SK-N-SH treated with all-trans-retinoic acid at 6 μM for 48 hours (cell line): ENCODE data around the gene UBLCP1.
A peak's percentile ranks its signal among the peaks of the same experiment; 100 is the strongest.

Experiments
- ATAC-seq: fragments of 200-7000 bp; cut with Tn5 transposase; 3 replicates; pipeline ENCODE4 v1.9.1; 2020; ENCODE audit warnings: mild to moderate bottlenecking, moderate library complexity
- ARNTL ChIP-seq: fragments of 450-650 bp; formaldehyde crosslinking; IDR thresholded peaks from 2 replicates; pipeline ENCODE4 v1.5.0; 2020; ENCODE audit warnings: low read depth, mild to moderate bottlenecking, moderate library complexity, borderline replicate concordance
- BACH2 ChIP-seq: fragments of 250-450 bp; sonication (Bioruptor Pico); IDR thresholded peaks from 2 replicates; pipeline ENCODE4 v1.9.0; 2021; ENCODE audit warnings: mild to moderate bottlenecking, borderline replicate concordance
- CSDC2 ChIP-seq: fragments of 250-450 bp; sonication (Bioruptor Pico); IDR thresholded peaks from 2 replicates; pipeline ENCODE4 v1.5.0; 2020; ENCODE audit warnings: mild to moderate bottlenecking, moderate library complexity
- ESRRG ChIP-seq: fragments of 250-450 bp; sonication (Bioruptor Pico); IDR thresholded peaks from 2 replicates; pipeline ENCODE4 v1.6.1; 2021; ENCODE audit warnings: mild to moderate bottlenecking
- GLIS3 ChIP-seq: fragments of 250-450 bp; sonication (Bioruptor Pico); IDR thresholded peaks from 2 replicates; pipeline ENCODE4 v1.5.0; 2020; ENCODE audit warnings: mild to moderate bottlenecking, moderate library complexity
- OSR1 ChIP-seq: fragments of 250-450 bp; sonication (Bioruptor Pico); IDR thresholded peaks from 2 replicates; pipeline ENCODE4 v1.8.0; 2022; ENCODE audit warnings: moderate library complexity, mild to moderate bottlenecking, inconsistent platforms
- PPARA ChIP-seq: fragments of 250-450 bp; sonication (Bioruptor Pico); IDR thresholded peaks from 2 replicates; pipeline ENCODE4 v1.5.0; 2020; ENCODE audit warnings: mild to moderate bottlenecking, borderline replicate concordance
- RARB ChIP-seq: fragments of 250-450 bp; sonication (Bioruptor Pico); IDR thresholded peaks from 2 replicates; pipeline ENCODE4 v1.8.0; 2021; ENCODE audit warnings: mild to moderate bottlenecking, moderate library complexity
- SNAI2 ChIP-seq: fragments of 250-450 bp; sonication (Bioruptor Pico); IDR thresholded peaks from 2 replicates; pipeline ENCODE4 v1.5.0; 2020; ENCODE audit warnings: mild to moderate bottlenecking, moderate library complexity
- TCF4 ChIP-seq: fragments of 250-450 bp; sonication (Bioruptor Pico); IDR thresholded peaks from 2 replicates; pipeline ENCODE4 v1.8.0; 2021; ENCODE audit warnings: mild to moderate bottlenecking, moderate library complexity, borderline replicate concordance
- TOX ChIP-seq: fragments of 250-450 bp; sonication (Bioruptor Pico); IDR thresholded peaks from 2 replicates; pipeline ENCODE4 v1.8.0; 2021; ENCODE audit warnings: mild to moderate bottlenecking, moderate library complexity, borderline replicate concordance
- ZC3H10 ChIP-seq: fragments of 250-450 bp; sonication (Bioruptor Pico); IDR thresholded peaks from 2 replicates; pipeline ENCODE4 v1.5.1; 2021; ENCODE audit warnings: mild to moderate bottlenecking, moderate library complexity
- ZFP3 ChIP-seq: fragments of 250-450 bp; sonication (Bioruptor Pico); IDR thresholded peaks from 2 replicates; pipeline ENCODE4 v1.5.0; 2020; ENCODE audit warnings: mild to moderate bottlenecking, moderate library complexity
- ZFP30 ChIP-seq: fragments of 450-650 bp; formaldehyde crosslinking; IDR thresholded peaks from 2 replicates; pipeline ENCODE4 v1.5.0; 2022; ENCODE audit warnings: mild to moderate bottlenecking, moderate library complexity
- ZNF565 ChIP-seq: fragments of 450-650 bp; formaldehyde crosslinking; conservative IDR thresholded peaks from 2 replicates; pipeline ENCODE4 v1.5.0; 2020; ENCODE audit warnings: low read depth, mild to moderate bottlenecking, moderate library complexity
- ZNF70 ChIP-seq: fragments of 450-650 bp; formaldehyde crosslinking; IDR thresholded peaks from 2 replicates; pipeline ENCODE4 v1.5.0; 2020; ENCODE audit warnings: mild to moderate bottlenecking, moderate library complexity
- ZNF8 ChIP-seq: fragments of 450-650 bp; formaldehyde crosslinking; IDR thresholded peaks from 2 replicates; pipeline ENCODE4 v1.5.0; 2020; ENCODE audit warnings: mild to moderate bottlenecking, moderate library complexity
- TF ChIP-seq, protein P1 (sequence below): fragments of 250-450 bp; sonication (Bioruptor Pico); IDR thresholded peaks from 2 replicates; pipeline ENCODE4 v1.8.0; 2020; ENCODE audit warnings: mild to moderate bottlenecking, moderate library complexity, borderline replicate concordance
- TF ChIP-seq, protein P2 (sequence below): fragments of 250-450 bp; sonication (Bioruptor Pico); IDR thresholded peaks from 2 replicates; pipeline ENCODE4 v1.5.1; 2020; ENCODE audit warnings: low read depth, mild to moderate bottlenecking, moderate library complexity
- TF ChIP-seq, protein P3 (sequence below): fragments of 250-450 bp; sonication (Bioruptor Pico); IDR thresholded peaks from 2 replicates; pipeline ENCODE4 v1.5.0; 2020; ENCODE audit warnings: mild to moderate bottlenecking, moderate library complexity
- TF ChIP-seq, protein P4 (sequence below): fragments of 250-450 bp; sonication (Bioruptor Pico); IDR thresholded peaks from 2 replicates; pipeline ENCODE4 v1.8.0; 2021; ENCODE audit warnings: low read depth, mild to moderate bottlenecking, moderate library complexity, borderline replicate concordance
- TF ChIP-seq, protein P5 (sequence below): fragments of 250-450 bp; sonication (Bioruptor Pico); IDR thresholded peaks from 2 replicates; pipeline ENCODE4 v1.5.1; 2021; ENCODE audit warnings: mild to moderate bottlenecking, moderate library complexity

Gene UBLCP1

DNA sequence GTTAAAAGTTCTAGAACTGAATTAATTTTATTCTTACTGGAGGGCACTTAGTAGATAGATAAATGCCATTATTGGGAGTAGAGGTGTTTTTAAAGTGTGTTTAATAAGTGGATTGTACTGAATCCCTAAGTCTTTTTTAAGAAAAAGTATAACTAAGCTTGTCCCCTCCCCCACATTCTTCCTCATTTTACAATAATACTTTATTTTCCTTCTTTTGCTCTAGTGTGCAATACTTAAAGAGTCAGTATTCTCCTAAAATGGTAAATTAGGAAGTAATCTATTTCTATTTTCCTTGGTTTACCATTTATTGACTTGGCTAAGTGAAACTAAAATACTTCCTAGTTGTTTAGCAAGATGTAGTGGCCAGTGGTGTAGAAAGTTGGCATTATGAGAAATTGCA, 11.6 kb downstream of the UBLCP1 start:
- ATAC-seq: no peak
- TF ChIP-seq RARB (CRISPR knock-in tag) (no peak), ZFP3 (CRISPR knock-in tag) (no peak), TCF4 (CRISPR knock-in tag) (no peak), OSR1 (CRISPR knock-in tag) (no peak), ZNF565 (CRISPR knock-in tag) (no peak), GLIS3 (CRISPR knock-in tag) (no peak), ARNTL (no peak), CSDC2 (CRISPR knock-in tag) (no peak), SNAI2 (CRISPR knock-in tag) (no peak), ZNF8 (CRISPR knock-in tag) (no peak), TOX (CRISPR knock-in tag) (no peak), PPARA (CRISPR knock-in tag) (no peak), ZC3H10 (CRISPR knock-in tag) (no peak), ESRRG (CRISPR knock-in tag) (no peak), BACH2 (CRISPR knock-in tag) (no peak), ZFP30 (no peak)
- TF ChIP-seq, protein P1, sequence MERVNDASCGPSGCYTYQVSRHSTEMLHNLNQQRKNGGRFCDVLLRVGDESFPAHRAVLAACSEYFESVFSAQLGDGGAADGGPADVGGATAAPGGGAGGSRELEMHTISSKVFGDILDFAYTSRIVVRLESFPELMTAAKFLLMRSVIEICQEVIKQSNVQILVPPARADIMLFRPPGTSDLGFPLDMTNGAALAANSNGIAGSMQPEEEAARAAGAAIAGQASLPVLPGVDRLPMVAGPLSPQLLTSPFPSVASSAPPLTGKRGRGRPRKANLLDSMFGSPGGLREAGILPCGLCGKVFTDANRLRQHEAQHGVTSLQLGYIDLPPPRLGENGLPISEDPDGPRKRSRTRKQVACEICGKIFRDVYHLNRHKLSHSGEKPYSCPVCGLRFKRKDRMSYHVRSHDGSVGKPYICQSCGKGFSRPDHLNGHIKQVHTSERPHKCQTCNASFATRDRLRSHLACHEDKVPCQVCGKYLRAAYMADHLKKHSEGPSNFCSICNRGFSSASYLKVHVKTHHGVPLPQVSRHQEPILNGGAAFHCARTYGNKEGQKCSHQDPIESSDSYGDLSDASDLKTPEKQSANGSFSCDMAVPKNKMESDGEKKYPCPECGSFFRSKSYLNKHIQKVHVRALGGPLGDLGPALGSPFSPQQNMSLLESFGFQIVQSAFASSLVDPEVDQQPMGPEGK: no peak
- TF ChIP-seq, protein P2, sequence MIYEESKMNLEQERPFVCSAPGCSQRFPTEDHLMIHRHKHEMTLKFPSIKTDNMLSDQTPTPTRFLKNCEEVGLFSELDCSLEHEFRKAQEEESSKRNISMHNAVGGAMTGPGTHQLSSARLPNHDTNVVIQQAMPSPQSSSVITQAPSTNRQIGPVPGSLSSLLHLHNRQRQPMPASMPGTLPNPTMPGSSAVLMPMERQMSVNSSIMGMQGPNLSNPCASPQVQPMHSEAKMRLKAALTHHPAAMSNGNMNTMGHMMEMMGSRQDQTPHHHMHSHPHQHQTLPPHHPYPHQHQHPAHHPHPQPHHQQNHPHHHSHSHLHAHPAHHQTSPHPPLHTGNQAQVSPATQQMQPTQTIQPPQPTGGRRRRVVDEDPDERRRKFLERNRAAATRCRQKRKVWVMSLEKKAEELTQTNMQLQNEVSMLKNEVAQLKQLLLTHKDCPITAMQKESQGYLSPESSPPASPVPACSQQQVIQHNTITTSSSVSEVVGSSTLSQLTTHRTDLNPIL (CRISPR knock-in tag): no peak
- TF ChIP-seq, protein P3, sequence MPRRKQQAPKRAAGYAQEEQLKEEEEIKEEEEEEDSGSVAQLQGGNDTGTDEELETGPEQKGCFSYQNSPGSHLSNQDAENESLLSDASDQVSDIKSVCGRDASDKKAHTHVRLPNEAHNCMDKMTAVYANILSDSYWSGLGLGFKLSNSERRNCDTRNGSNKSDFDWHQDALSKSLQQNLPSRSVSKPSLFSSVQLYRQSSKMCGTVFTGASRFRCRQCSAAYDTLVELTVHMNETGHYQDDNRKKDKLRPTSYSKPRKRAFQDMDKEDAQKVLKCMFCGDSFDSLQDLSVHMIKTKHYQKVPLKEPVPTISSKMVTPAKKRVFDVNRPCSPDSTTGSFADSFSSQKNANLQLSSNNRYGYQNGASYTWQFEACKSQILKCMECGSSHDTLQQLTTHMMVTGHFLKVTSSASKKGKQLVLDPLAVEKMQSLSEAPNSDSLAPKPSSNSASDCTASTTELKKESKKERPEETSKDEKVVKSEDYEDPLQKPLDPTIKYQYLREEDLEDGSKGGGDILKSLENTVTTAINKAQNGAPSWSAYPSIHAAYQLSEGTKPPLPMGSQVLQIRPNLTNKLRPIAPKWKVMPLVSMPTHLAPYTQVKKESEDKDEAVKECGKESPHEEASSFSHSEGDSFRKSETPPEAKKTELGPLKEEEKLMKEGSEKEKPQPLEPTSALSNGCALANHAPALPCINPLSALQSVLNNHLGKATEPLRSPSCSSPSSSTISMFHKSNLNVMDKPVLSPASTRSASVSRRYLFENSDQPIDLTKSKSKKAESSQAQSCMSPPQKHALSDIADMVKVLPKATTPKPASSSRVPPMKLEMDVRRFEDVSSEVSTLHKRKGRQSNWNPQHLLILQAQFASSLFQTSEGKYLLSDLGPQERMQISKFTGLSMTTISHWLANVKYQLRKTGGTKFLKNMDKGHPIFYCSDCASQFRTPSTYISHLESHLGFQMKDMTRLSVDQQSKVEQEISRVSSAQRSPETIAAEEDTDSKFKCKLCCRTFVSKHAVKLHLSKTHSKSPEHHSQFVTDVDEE (CRISPR knock-in tag): no peak
- TF ChIP-seq, protein P4, sequence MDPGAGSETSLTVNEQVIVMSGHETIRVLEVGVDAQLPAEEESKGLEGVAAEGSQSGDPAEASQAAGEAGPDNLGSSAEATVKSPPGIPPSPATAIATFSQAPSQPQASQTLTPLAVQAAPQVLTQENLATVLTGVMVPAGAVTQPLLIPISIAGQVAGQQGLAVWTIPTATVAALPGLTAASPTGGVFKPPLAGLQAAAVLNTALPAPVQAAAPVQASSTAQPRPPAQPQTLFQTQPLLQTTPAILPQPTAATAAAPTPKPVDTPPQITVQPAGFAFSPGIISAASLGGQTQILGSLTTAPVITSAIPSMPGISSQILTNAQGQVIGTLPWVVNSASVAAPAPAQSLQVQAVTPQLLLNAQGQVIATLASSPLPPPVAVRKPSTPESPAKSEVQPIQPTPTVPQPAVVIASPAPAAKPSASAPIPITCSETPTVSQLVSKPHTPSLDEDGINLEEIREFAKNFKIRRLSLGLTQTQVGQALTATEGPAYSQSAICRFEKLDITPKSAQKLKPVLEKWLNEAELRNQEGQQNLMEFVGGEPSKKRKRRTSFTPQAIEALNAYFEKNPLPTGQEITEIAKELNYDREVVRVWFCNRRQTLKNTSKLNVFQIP: no peak

DNA sequence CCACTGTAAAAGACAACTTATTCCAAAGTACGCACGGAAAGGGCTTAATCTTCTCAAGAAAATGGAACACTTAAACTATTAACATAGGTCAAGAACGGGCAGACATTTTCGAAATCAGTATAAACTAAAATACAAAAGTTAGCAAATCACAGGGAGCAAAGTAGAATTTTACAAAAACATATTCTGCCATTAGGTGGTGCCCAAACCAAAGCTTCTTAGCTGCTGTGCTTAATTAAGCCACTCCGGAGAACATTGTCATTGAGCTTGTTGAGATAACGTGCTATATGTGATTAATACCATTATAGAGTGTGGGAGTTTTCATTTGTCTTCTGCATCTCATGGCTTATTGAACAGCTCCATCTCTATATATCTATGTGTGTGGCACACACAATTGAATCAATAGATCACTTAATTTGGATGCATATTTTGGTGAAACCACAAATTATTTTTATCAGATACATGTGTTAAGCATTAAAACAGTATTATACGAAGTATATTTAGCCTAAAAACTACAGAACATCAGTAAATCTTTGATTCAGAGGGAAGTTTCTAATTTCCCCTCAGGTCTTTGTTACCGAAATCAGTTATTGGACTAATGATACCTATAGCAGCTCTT, 23.4 kb downstream of the UBLCP1 start:
- peak; percentile 67 for ATAC-seq

DNA sequence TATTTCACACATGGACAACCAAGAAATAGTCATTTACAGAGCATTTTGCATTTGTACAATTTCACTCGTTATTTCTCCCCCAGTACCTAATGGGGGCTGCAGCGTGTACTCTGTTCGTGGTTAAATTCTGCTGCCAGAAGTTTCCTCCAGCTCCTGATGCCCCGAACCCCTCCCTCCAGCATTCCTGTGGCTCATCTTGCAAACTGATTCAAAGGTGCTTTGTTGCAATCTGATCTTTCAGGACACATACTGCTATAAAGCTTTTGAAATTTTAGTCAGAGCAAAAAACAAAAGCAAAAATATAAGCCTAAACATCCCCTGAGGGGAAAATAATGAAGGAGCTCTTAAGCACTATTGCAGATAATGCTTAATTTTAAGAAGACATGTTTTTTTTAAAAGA, 27.7 kb downstream of the UBLCP1 start:
- no peak for ATAC-seq
- TF ChIP-seq BACH2 (CRISPR knock-in tag) (no peak), GLIS3 (CRISPR knock-in tag) (no peak), PPARA (CRISPR knock-in tag) (no peak), ESRRG (CRISPR knock-in tag) (no peak), TOX (CRISPR knock-in tag) (no peak), ZNF70 (CRISPR knock-in tag) (no peak), ZNF8 (CRISPR knock-in tag) (no peak), TCF4 (CRISPR knock-in tag) (no peak), RARB (CRISPR knock-in tag) (no peak), OSR1 (CRISPR knock-in tag) (no peak)
- TF ChIP-seq, protein P3 (CRISPR knock-in tag): no peak
- TF ChIP-seq, protein P2 (CRISPR knock-in tag): no peak

More for the DNA sequence above, 23.4 kb downstream of the UBLCP1 start:
- no peak for TF ChIP-seq PPARA (CRISPR knock-in tag)
- TF ChIP-seq TOX (CRISPR knock-in tag): no peak
- no peak for TF ChIP-seq ZFP30
- TF ChIP-seq, protein P5, sequence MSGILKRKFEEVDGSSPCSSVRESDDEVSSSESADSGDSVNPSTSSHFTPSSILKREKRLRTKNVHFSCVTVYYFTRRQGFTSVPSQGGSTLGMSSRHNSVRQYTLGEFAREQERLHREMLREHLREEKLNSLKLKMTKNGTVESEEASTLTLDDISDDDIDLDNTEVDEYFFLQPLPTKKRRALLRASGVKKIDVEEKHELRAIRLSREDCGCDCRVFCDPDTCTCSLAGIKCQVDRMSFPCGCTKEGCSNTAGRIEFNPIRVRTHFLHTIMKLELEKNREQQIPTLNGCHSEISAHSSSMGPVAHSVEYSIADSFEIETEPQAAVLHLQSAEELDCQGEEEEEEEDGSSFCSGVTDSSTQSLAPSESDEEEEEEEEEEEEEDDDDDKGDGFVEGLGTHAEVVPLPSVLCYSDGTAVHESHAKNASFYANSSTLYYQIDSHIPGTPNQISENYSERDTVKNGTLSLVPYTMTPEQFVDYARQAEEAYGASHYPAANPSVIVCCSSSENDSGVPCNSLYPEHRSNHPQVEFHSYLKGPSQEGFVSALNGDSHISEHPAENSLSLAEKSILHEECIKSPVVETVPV (CRISPR knock-in tag): no peak
- TF ChIP-seq ESRRG (CRISPR knock-in tag): no peak
- TF ChIP-seq ARNTL: no peak
